HL-60 (cell line): ENCODE measurements around the gene CRLF3.

Source experiments
- POLR2AphosphoS5 ChIP-seq: IDR thresholded peaks from 2 replicates; pipeline ENCODE4 v1.6.1; 2012; ENCODE audit warnings: low read depth
- TF ChIP-seq, protein P1 (sequence below): IDR thresholded peaks from one replicate; pipeline ENCODE4 v1.5.1; 2011; ENCODE audit warnings: low read length, control low read depth, inconsistent platforms; ENCODE audit not compliant: insufficient read depth
- TF ChIP-seq, protein P2 (sequence below): IDR thresholded peaks from 2 replicates; pipeline ENCODE4 v1.6.1; 2012; ENCODE audit warnings: low read depth; ENCODE audit not compliant: insufficient replicate concordance

DNA sequence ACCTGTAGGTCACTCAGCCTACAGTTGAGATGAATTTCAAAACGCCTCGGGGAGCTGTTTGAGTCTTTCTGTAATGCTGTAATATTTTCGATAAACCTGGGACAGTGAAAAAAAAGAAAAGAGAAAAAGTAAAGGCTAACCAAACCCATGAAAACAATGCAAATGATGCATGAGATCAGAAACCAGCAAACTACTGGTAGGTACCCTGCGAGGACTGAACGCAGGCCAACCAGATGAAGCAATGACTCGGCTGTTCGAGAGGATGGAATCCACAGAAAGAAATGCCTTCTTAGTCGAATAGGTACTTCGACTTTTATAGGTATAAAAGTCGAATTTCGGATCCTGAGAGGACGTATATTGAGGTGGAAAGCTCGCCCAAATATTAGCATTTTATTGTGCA, 6.8 kb upstream of the CRLF3 start:
- TF ChIP-seq, protein P1, sequence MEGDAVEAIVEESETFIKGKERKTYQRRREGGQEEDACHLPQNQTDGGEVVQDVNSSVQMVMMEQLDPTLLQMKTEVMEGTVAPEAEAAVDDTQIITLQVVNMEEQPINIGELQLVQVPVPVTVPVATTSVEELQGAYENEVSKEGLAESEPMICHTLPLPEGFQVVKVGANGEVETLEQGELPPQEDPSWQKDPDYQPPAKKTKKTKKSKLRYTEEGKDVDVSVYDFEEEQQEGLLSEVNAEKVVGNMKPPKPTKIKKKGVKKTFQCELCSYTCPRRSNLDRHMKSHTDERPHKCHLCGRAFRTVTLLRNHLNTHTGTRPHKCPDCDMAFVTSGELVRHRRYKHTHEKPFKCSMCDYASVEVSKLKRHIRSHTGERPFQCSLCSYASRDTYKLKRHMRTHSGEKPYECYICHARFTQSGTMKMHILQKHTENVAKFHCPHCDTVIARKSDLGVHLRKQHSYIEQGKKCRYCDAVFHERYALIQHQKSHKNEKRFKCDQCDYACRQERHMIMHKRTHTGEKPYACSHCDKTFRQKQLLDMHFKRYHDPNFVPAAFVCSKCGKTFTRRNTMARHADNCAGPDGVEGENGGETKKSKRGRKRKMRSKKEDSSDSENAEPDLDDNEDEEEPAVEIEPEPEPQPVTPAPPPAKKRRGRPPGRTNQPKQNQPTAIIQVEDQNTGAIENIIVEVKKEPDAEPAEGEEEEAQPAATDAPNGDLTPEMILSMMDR, result no peak
- TF ChIP-seq, protein P2, sequence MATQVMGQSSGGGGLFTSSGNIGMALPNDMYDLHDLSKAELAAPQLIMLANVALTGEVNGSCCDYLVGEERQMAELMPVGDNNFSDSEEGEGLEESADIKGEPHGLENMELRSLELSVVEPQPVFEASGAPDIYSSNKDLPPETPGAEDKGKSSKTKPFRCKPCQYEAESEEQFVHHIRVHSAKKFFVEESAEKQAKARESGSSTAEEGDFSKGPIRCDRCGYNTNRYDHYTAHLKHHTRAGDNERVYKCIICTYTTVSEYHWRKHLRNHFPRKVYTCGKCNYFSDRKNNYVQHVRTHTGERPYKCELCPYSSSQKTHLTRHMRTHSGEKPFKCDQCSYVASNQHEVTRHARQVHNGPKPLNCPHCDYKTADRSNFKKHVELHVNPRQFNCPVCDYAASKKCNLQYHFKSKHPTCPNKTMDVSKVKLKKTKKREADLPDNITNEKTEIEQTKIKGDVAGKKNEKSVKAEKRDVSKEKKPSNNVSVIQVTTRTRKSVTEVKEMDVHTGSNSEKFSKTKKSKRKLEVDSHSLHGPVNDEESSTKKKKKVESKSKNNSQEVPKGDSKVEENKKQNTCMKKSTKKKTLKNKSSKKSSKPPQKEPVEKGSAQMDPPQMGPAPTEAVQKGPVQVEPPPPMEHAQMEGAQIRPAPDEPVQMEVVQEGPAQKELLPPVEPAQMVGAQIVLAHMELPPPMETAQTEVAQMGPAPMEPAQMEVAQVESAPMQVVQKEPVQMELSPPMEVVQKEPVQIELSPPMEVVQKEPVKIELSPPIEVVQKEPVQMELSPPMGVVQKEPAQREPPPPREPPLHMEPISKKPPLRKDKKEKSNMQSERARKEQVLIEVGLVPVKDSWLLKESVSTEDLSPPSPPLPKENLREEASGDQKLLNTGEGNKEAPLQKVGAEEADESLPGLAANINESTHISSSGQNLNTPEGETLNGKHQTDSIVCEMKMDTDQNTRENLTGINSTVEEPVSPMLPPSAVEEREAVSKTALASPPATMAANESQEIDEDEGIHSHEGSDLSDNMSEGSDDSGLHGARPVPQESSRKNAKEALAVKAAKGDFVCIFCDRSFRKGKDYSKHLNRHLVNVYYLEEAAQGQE, result no peak
- no peak for TF ChIP-seq POLR2AphosphoS5
